HG03060 (cell line): ENCODE results near the gene GPR176.

ENCODE experiments used
- ATAC-seq: cut with Tn5 transposase; IDR thresholded peaks from one replicate; pipeline ENCODE4 v1.9.1; 2021; ENCODE audit warnings: low read depth, moderate number of reproducible peaks; ENCODE audit not compliant: unreplicated experiment

GPR176 gene

DNA sequence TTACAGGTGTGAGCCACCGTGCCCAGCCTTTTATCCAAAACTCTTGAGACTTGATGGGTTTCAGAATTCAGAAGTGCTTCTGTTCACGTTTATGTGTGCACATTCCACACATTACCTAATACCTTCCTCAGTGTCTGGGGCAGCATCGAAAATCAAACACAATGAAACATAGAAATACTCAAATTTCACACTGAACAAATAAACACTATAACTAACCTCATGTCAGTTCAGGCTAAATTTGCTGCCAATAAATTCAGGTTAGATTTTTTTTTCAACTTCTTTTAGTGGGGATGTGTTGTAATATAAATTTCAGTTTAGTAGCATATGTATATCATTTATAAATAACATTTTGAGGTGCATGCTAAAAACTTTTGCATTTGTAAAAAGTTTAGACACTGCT lies 16.6 kb upstream of the GPR176 start:
- ATAC-seq: no peak

GRCh38 chr15:39936187-39936586 lies 16.1 kb upstream of the GPR176 start:
- no peak for ATAC-seq

DNA sequence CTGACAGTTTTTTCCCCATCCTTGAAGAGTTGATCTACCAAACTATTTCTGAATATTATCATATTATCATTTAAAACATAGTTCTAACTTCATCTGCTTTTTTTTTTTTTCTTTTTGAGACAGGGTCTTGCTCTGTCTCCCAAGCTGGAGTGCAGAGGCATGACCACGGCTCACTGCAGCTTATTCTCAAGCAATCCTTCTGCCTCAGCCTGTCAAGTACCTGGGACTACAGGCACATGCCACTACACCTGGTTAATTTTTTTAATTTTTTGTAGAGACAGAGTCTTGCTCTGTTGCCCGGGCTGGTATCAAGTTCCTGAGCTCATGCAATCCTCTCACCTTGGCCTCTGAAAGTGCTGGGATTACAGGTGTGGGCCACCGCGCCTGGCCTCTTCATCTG lies 15.2 kb upstream of the GPR176 start:
- no peak for ATAC-seq

DNA sequence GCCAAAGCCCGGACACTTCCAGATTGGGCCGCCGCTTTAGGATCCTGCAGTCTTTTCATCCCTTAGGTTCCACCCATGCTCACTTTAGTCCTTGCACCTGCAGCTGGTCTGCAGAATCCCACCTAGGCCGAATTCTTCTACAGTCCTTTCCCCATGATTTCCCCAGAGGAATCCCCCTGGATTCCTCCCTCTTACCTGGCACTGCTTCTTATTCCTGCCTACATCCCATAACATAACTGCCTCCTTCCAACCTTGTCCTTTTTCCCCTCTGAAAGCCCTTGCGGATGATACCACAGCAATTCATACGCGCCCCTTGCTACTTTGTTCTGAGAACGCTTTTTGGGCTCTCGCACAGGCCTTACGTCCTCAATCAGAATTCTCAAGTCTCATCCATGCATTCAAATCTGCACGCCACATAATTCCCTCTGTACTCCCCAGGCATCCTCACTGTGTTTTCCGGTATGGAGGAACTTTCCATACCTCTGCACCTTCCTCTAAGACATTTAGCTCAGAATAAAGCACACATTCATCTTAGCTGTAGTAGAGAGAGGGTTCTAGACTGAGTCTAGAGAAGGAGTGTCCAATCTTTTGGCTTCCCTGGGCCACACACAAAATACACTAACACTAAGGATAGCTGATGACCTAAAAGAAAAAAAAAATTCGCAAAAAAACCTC lies 14.5 kb upstream of the GPR176 start:
- no peak for ATAC-seq

DNA sequence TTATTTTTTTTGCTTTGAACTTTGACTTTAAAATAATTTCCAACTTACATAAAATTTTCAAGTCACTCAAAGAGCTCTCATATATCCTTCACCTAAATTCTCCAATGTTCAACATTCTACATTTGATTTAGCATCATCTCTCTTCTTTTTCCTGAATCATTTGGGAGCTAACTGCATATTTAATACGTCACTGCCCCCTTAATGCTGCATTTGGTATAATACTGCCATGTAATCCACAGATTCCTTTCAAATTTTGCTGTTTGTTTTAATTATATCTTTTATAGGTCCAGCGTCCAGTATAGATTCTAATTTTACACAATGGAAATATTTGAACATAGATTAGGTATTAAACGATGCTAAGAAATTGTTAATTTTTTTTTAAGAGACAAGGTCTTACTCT lies 11.5 kb upstream of the GPR176 start:
- no peak for ATAC-seq

- ATAC-seq: no peak
Measured at GRCh38 chr15:39926526-39926925, 6.5 kb upstream of the GPR176 start.

DNA sequence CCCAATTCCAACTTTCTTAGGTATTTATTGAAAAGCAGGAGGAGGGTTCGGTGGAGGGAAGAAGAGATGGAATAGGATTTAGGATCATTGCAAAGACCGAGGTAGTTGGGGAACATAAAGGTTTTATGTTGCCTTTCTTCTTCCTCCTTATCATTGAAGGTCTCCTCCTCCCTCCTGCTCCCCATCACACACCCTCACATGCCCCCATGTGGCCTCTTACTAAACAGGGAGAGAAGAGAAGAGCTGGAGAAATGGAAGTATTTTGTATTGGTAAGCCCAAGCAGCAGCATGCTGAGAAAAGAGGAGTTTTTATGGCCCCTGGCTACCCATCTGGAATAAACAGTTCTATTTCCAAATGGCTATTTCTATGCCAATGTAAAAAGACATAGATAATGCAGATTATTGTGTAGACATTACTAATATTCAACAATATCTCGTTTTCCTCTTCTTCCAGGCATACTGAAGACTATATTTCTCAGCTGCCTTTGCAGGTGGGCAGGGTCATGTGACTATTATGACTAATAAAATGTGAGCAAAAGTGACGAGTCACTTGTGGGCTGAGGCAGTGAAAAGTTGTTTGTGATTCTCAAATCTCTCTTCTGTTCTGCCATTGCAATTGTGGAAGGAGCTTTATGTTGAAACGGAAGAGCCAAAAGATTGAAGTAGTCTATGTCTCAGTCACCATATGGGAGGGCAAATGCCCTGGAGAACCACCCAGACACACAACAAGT lies 5.2 kb upstream of the GPR176 start:
- ATAC-seq: no peak

- no peak for ATAC-seq
Measured at GRCh38 chr15:39924437-39924836, 4.4 kb upstream of the GPR176 start.

DNA sequence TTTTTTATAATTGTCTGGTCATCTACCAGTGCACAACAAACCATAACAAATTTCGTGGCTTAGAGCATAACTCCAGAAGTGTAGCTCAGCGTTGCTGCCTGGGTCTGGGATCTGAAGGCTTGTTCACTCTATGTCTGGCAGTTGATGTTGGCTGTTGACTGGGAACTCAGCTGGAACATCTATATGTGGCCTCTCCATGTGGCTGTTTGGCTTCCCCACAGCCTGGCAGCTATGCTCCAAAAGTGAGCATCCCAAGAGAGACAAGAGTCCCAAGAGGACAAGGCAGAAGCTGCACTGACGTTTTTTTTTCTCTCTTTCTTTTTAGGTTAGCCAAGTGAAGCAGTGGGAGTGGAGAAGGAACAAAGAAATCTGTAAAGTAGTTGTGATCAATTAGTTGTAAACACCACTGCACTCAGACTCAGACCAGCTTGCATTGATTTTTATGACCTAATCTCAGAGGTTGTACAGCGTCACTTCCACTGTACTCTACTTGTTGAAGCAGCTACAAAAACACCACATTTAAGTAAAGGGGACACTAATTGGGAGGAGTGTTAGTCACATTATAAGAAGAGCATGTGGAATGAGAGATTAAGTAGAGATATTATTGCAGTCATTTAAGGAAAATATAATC lies 2.5 kb upstream of the GPR176 start:
- ATAC-seq: no peak

DNA sequence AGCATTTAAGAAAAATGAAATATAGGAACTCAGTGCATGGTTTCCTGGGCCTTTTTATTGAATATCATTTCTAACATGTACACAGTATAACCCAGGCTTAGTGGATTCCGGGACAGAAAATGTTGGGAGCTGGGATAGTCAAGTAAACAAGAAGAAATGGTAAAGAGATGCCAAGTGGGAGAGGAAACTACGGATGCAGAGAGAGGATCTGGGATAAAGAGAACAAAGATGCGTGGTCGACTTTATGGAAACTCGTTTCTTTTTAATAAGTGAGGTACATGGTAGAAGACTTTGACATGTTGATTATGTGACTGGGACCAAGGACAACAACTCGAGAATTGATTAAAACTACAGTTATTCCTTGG lies 1.2 kb upstream of the GPR176 start:
- ATAC-seq: no peak

DNA sequence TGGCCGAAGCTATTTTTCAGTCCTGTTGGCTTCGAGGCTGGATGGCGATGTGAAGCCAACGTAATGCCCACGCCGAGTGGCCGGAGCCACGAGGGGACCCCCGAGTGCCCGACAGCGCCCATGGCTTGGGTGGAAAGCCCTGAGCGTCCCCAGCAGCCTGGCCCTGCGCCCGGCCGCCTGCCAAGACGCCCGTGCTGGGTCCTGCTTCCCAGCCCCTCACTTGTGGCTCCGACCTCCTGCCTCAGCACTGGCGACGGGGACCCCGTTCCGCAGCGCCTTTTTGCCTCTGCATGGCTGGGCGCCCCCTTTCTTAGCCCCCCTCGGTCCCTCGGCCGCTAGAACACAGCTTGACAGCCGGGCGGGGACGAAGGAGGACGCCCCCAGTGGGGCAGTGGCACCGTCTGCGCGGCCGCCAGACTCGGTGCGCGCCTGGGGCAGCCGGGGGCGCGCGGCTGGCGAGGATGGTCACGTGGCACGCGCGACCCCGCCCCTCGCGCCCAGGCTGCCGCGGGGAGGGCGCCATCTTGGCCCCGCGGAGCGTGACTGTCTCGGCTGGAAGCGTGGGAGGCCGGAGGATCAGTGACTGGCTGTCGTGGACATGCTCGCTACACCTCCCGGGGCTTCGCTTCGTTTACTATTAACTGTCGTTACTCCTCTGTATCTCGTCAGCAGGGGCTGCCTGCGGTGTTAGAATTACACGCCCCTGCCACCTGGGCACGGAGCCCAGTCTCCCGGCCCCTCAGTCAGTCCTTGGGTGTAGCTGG lies 626 bp upstream of the GPR176 start:
- peak; percentile 52 for ATAC-seq

DNA sequence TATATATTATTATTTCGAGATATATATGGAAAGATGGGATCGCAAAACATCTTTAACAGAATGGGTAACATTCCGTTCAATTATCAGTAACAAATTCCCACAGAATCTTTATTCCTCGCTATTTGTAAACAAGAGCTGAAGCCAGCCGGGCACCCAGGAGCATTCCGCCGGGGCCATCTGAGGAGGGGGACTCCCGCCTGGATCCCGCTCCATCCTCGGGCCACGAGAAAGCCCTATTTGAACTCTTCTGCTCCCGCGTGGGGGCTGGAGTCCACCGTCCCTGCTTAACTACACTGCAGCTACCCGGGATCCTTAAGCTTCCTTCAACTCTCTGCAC lies 687 bp downstream of the GPR176 start:
- ATAC-seq: no peak

GRCh38 chr15:39918688-39919385 lies 1.2 kb downstream of the GPR176 start:
- ATAC-seq: no peak

- no peak for ATAC-seq
Measured at GRCh38 chr15:39914977-39915376, 5.1 kb downstream of the GPR176 start.

- ATAC-seq: no peak
Measured at GRCh38 chr15:39909007-39909406, 11.1 kb downstream of the GPR176 start.

DNA sequence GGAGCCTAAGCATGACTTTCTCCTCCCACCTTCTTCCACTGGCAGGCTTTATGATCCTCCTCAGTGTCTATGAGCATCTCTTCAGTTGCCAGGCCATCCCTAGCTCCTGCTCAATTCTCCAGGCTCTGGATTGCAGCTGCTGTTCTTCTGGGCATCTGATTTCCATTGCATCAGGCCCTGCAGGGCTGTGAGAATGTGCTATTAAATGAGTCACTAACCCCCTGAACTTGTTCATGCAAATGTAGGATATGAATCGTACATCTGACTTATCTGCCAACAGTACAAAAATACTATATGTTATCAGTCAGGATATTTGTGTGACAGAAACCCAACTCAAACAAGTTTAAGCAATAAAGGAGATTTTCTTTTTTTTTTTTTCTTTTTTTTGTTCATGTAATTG lies 11.9 kb downstream of the GPR176 start:
- ATAC-seq: no peak

GRCh38 chr15:39907216-39907615 lies 12.8 kb downstream of the GPR176 start:
- ATAC-seq: no peak

- no peak for ATAC-seq
Measured at GRCh38 chr15:39904115-39904514, 16.0 kb downstream of the GPR176 start.

GRCh38 chr15:39898317-39898716 lies 21.7 kb downstream of the GPR176 start:
- ATAC-seq: no peak

DNA sequence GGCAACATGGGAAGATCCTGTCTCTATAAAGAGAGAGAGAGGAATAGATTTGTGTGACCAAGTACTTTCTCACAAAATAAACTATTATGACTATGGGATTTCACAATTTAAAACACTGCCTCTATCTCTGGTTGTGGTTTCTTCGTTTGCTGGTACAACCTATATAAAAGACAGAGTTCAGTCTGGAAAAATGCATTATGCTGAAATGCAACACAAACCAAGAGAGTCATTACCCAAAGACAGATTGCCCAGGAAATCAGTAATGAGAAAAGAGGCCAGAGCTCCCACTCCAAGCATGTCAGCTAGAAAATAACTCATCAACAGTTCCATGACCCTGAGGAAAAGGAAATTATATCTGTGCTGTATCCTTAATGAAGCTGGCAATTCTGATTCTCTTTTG lies 23.2 kb downstream of the GPR176 start:
- no peak for ATAC-seq

- ATAC-seq: no peak
Measured at GRCh38 chr15:39896101-39896500, 24.0 kb downstream of the GPR176 start.
